GM19351 (cell line): ENCODE data around the gene DNAH1.

Source experiments
- ATAC-seq: cut with Tn5 transposase; IDR thresholded peaks from one replicate; pipeline ENCODE4 v1.9.1; 2021; ENCODE audit warnings: mild to moderate bottlenecking, moderate library complexity; ENCODE audit not compliant: unreplicated experiment

The DNAH1 gene

DNA sequence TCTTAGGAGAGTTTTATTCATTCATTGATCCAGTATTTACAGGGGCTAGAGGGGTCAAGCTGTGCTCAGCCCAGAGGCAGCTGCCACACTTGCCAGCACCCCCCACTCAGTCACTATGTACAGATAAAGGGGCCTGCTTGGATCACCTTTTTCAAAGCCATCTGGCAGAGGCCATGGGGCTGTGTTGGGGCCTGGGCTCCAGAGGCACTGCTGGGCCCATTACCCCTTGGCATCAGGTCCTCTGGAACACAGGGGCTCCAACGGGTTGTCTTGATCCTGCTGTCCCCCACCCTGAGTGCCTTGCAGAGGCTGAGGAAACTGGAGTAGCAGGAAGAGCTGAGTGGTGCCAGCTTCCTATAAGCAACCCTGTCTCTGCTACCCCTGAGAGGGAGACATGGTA is 84.9 kb downstream of the DNAH1 start:
- no peak for ATAC-seq

- ATAC-seq, result no peak
Measured at GRCh38 chr3:52401551-52401950, 85.4 kb downstream of the DNAH1 start.

DNA sequence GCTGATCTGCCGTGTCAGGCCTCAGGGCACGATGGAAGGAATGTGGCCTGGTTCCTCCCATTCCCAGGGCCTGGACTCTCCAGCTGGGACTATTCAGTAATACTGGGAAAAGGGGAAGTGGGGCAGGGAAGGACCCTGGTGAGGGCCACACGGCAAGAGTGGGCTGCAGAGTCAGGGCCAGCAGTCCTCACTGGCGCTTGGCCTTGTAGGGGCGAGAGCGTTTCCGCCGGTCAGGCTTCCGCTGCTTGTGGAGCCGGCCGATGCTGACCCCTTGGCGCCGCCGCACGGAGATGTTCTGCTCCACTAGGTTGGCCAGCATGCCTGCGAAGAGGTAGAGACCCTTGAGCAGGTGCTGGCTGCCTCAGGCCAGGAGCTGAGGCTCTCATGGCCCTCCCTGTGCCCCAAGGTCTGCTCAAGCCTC is 86.0 kb downstream of the DNAH1 start:
- ATAC-seq, result no peak

DNA sequence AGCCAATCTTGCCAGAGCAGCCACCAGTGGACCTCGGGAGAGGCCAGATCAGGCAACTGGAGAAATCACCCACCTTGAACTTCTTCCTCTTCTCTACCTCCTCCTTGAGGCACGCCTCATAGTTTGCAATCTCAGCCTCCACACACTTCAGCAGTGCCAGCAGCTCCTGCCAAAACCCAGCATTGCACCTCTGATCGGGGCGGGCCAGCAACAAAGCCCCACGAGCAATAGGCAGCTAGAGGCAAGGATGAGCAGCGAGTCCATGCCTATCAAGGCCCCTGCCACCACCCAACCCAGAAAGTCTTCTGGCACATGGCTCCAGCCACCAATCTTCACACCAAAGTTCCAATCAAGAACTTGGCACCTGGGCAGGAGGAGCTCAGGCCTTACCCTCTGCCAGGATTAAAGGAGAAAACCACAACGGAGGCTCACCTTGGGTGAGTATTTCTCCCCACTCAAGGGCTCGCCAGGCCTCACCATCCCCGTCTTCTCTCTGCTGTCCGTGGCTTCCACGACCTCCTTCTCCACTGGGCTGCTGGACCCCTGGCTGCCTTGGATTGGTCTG is 86.7 kb downstream of the DNAH1 start:
- no peak for ATAC-seq

- no peak for ATAC-seq
Measured at GRCh38 chr3:52403271-52403841, 87.2 kb downstream of the DNAH1 start.

- ATAC-seq, result no peak
Measured at GRCh38 chr3:52403955-52404354, 87.8 kb downstream of the DNAH1 start.

- ATAC-seq, result no peak
Measured at GRCh38 chr3:52404391-52404790, 88.3 kb downstream of the DNAH1 start.

DNA sequence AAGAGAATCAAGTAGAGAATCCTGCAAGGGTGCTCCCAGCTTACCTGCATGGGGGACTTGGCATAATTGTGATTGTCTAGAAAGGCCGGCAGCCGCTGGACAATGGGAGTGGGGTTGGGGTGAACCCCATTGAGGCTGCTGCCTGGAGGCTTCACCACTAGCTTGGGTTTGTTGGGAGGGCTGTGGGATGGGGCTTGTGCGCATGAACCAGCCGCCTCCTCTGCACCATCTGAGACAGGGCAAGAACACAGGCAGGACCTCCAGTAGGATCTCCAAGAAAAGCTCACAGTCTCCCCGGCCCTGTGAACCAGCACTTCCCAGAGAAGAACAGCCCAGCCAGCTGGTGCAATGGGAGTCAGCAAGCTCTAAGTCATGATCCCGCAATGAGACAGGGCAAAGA is 88.9 kb downstream of the DNAH1 start:
- no peak for ATAC-seq

- ATAC-seq, result no peak
Measured at GRCh38 chr3:52405601-52406110, 89.5 kb downstream of the DNAH1 start.

GRCh38 chr3:52406231-52406661 is 90.1 kb downstream of the DNAH1 start:
- no peak for ATAC-seq

DNA sequence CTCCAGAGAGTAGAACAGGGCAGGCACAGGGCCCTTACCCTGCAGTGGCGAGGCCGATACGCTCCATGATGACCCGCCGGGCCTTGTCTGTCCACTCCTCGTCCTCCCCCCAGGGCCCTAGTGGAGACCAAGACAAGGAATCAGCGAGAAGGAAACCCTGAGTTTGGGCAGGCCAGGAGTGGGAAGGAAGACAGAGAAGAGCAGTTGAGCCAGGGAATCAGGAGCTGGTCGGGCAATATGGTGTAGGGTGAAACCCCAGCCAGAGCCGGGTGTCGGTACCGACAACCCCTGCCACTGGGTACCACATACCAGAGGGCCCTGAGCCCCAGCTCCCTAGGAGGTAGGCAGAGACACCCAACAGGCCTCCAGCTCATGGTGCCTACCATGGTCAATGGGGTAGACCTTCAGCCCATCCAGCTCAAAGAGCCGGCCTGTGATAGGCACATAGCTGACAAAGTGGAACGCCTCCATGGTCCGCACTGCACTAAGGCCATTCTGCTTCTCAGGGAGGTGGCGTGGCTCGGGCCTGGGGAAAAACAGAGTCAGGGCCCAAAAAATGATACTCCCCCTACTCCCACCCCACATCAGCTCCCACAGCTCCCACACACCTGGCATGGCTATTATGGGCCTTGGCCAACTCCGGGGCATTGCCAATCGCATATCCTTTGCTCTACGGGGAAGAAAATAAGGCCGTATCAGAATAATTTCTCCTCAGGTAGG is 90.8 kb downstream of the DNAH1 start:
- ATAC-seq, result no peak

GRCh38 chr3:52407779-52408178 is 91.7 kb downstream of the DNAH1 start:
- ATAC-seq, result no peak

- no peak for ATAC-seq
Measured at GRCh38 chr3:52408466-52408865, 92.3 kb downstream of the DNAH1 start.

DNA sequence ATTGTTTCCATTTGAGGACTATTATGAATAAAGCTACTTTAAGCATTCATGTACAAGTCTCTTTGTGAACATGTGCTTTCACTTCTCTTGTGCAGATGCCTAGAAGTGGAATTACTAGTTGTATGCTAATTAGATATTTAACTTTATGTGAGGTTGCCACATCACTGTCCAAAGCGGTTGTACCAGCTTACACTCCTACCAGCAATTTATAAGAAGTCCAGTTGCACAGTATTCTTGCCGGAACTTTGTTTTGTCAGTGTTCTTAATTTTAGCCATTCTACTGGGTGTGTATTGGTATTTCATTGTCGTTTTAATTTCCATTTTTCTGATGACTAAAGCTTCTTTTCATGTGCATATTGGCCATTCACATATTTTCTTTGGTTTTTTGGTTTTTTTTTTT is 99.7 kb downstream of the DNAH1 start:
- no peak for ATAC-seq

GRCh38 chr3:52420388-52420787 is 104.3 kb downstream of the DNAH1 start:
- no peak for ATAC-seq

GRCh38 chr3:52422669-52423068 is 106.5 kb downstream of the DNAH1 start:
- no peak for ATAC-seq

GRCh38 chr3:52423173-52423572 is 107.1 kb downstream of the DNAH1 start:
- ATAC-seq, result no peak

GRCh38 chr3:52428151-52429005 is 112.3 kb downstream of the DNAH1 start:
- ATAC-seq, result no peak

- ATAC-seq, result no peak
Measured at GRCh38 chr3:52429031-52429430, 112.9 kb downstream of the DNAH1 start.

DNA sequence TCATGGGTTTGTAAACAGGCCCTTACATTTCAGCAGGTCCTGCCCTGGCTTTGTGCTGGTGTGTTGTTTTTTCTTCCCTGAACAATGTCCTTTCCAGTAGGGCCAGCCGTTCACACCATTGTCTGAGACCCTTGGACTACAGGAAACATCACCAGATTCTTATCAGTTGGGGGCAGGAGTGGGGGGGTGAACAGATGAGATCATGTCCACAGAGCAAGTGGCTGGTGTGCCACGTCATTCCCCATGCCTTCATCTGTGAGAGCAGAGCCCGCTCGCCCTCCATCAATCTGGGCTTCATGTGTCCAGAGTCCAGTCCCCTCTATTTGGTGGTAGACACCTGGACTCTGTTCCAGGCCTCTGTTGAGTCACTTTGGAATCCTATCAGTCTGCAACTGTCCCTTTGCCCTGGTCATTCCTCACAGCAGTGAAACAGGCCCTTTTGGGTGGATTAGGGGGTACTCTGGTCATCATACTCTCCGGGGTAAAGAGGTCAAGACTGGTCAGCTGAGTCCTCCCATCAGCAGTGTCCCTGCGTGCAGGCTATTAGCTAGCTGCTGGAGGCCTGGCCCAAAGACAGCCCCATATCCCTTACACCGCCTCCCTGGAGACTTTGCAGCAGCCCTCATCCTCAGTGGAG is 113.8 kb downstream of the DNAH1 start:
- ATAC-seq, result no peak

- no peak for ATAC-seq
Measured at GRCh38 chr3:52430416-52430810, 114.3 kb downstream of the DNAH1 start.
